SKM-1 treated with dmso at 0.1 percent for 144 hours (cell line): Measurements from ENCODE around the gene AGMAT.
A peak's percentile ranks its signal among the peaks of the same experiment; 100 is the strongest.

Experiments
- DNase-seq: peaks from one replicate; lab custom pipeline; 2025; ENCODE audit not compliant: unreplicated experiment; lab: John Stamatoyannopoulos, UW

The AGMAT gene

GRCh38 chr1:15568387-15569073 lies 16.3 kb downstream of the AGMAT start:
- no peak for DNase-seq

GRCh38 chr1:15559189-15559810 lies 25.6 kb downstream of the AGMAT start:
- no peak for DNase-seq

GRCh38 chr1:15558516-15558915 lies 26.3 kb downstream of the AGMAT start:
- no peak for DNase-seq

- no peak for DNase-seq
These were observed 27.3 kb downstream of the AGMAT start for GRCh38 chr1:15557594-15557993.

GRCh38 chr1:15557008-15557407 lies 27.8 kb downstream of the AGMAT start:
- no peak for DNase-seq

GRCh38 chr1:15550573-15550972 lies 34.3 kb downstream of the AGMAT start:
- DNase-seq = no peak

GRCh38 chr1:15546641-15547040 lies 38.2 kb downstream of the AGMAT start:
- DNase-seq = no peak

GRCh38 chr1:15543589-15544568 lies 41.0 kb downstream of the AGMAT start:
- DNase-seq = no peak

GRCh38 chr1:15543251-15543588 lies 41.6 kb downstream of the AGMAT start:
- DNase-seq = no peak

- no peak for DNase-seq
These were observed 42.2 kb downstream of the AGMAT start for GRCh38 chr1:15542388-15543250.

GRCh38 chr1:15541231-15541792 lies 43.5 kb downstream of the AGMAT start:
- no peak for DNase-seq

GRCh38 chr1:15540186-15540585 lies 44.7 kb downstream of the AGMAT start:
- no peak for DNase-seq

- no peak for DNase-seq
These were observed 46.1 kb downstream of the AGMAT start for GRCh38 chr1:15538771-15539170.

- no peak for DNase-seq
These were observed 53.2 kb downstream of the AGMAT start for GRCh38 chr1:15531682-15532081.

- no peak for DNase-seq
These were observed 53.8 kb downstream of the AGMAT start for GRCh38 chr1:15531003-15531402.

- DNase-seq = peak; percentile 98
These were observed 58.1 kb downstream of the AGMAT start, which contains the start of gene DNAJC16 for GRCh38 chr1:15526490-15527339. Gene DNAJC16, plus strand, starts transcription at chr1:15526848. Its CDS starts 2,258 bp downstream, at chr1:15529106.

GRCh38 chr1:15526021-15526489 lies 58.8 kb downstream of the AGMAT start:
- no peak for DNase-seq

- peak; percentile 38 for DNase-seq
These were observed 59.5 kb downstream of the AGMAT start for GRCh38 chr1:15525050-15526020.
